Activated naive CD4-positive, alpha-beta T cell treated with anti-CD3 and anti-CD28 coated beads, Interleukin-2, amount 10 ng/mL, durations not matched to agents 7 days and 5 days (primary cell): ENCODE measurements around the gene HACL1.
"Not testable (repeated sequence)": the region's sequence is repeated elsewhere in the genome, so short reads cannot be mapped to it uniquely, and the experiment has no call there.

Source experiments
- CTCF ChIA-PET: fragments of 350-600 bp; sonication (Branson Sonifier 250); formaldehyde crosslinking; loops from one replicate; lab custom pipeline; 2021; ENCODE audit warnings: antibody characterized with exemption; lab: Charles Lee
- DNase-seq: peaks from one replicate; pipeline ENCODE4 v3.0.0-alpha.2; 2020
- H3K27ac Mint-ChIP-seq: one replicate; pipeline ENCODE4 v1.8.0; 2021; ENCODE audit warnings: mild to moderate bottlenecking, moderate library complexity, mixed read lengths
- H3K27me3 Mint-ChIP-seq: one replicate; pipeline ENCODE4 v1.8.0; 2021; ENCODE audit warnings: mild to moderate bottlenecking, mixed read lengths
- H3K36me3 Mint-ChIP-seq: one replicate; pipeline ENCODE4 v1.8.0; 2021; ENCODE audit warnings: mixed read lengths
- H3K4me1 Mint-ChIP-seq: one replicate; pipeline ENCODE4 v1.8.0; 2021; ENCODE audit warnings: mixed read lengths
- H3K4me3 Mint-ChIP-seq: one replicate; pipeline ENCODE4 v1.8.0; 2021; ENCODE audit warnings: mild to moderate bottlenecking, moderate library complexity, mixed read lengths
- H3K9me3 Mint-ChIP-seq: one replicate; pipeline ENCODE4 v1.8.0; 2021; ENCODE audit warnings: mixed read lengths

The HACL1 gene

GRCh38 chr3:15542614-15543013 lies 58.8 kb downstream of the HACL1 start:
- H3K27ac Mint-ChIP-seq = no peak overlapping the region
- H3K36me3 Mint-ChIP-seq = peaks cover 36% of the 10 kb centered on the region
- H3K9me3 Mint-ChIP-seq = peaks cover 12% of the 10 kb centered on the region
- CTCF ChIA-PET = interaction anchor here (1.2 to 1.3 kb wide), 3 partner anchors 10 to 274 kb away, joined by 3 to 4 read pairs (median 4); no protein-coding TSS in a partner anchor
- H3K27me3 Mint-ChIP-seq = no peaks in the 10 kb centered on the region
- peaks cover 39% of the 10 kb centered on the region for H3K4me1 Mint-ChIP-seq
- H3K4me3 Mint-ChIP-seq = no peak overlapping the region
- no peak for DNase-seq

- Mint-ChIP-seq H3K4me1 (peaks cover 52% of the 10 kb centered on the region), H3K27me3 (no peaks in the 10 kb centered on the region), H3K27ac (peak overlapping the region; percentile 69), H3K9me3 (peaks cover 6% of the 10 kb centered on the region), H3K4me3 (no peak overlapping the region), H3K36me3 (peaks cover 30% of the 10 kb centered on the region)
- DNase-seq = no peak
- CTCF ChIA-PET = interaction anchor here (1.2 kb wide), 2 partner anchors 14 to 15 kb away, joined by 3 to 4 read pairs; no protein-coding TSS in a partner anchor
Observed at GRCh38 chr3:15541371-15541770, 60.0 kb downstream of the HACL1 start.

- no peaks in the 10 kb centered on the region for H3K27me3 Mint-ChIP-seq
- DNase-seq = no peak
- no peak overlapping the region for H3K27ac Mint-ChIP-seq
- CTCF ChIA-PET = no interaction called here
- H3K36me3 Mint-ChIP-seq = peaks cover 22% of the 10 kb centered on the region
- peaks cover 71% of the 10 kb centered on the region for H3K4me1 Mint-ChIP-seq
- peaks cover 2% of the 10 kb centered on the region for H3K9me3 Mint-ChIP-seq
- H3K4me3 Mint-ChIP-seq = no peak overlapping the region
Observed at GRCh38 chr3:15539066-15539465, 62.3 kb downstream of the HACL1 start.

- Mint-ChIP-seq H3K27ac (peak overlapping the region; percentile 39), H3K4me1 (peaks cover 71% of the 10 kb centered on the region), H3K4me3 (no peak overlapping the region), H3K27me3 (no peaks in the 10 kb centered on the region), H3K9me3 (peaks cover 2% of the 10 kb centered on the region), H3K36me3 (peaks cover 22% of the 10 kb centered on the region)
- DNase-seq = no peak
- CTCF ChIA-PET = no interaction called here
Observed at GRCh38 chr3:15538345-15538744, 63.0 kb downstream of the HACL1 start.

GRCh38 chr3:15536856-15537255 lies 64.5 kb downstream of the HACL1 start:
- peak overlapping the region; percentile 6 for H3K4me3 Mint-ChIP-seq
- H3K4me1 Mint-ChIP-seq = peaks cover 71% of the 10 kb centered on the region
- no peaks in the 10 kb centered on the region for H3K27me3 Mint-ChIP-seq
- CTCF ChIA-PET = no interaction called here
- peaks cover 23% of the 10 kb centered on the region for H3K36me3 Mint-ChIP-seq
- DNase-seq = peak; percentile 32
- H3K27ac Mint-ChIP-seq = peak overlapping the region; percentile 95
- peaks cover 2% of the 10 kb centered on the region for H3K9me3 Mint-ChIP-seq

- H3K27me3 Mint-ChIP-seq = no peaks in the 10 kb centered on the region
- no peaks in the 10 kb centered on the region for H3K9me3 Mint-ChIP-seq
- peak; percentile 68 for DNase-seq
- H3K36me3 Mint-ChIP-seq = peaks cover 21% of the 10 kb centered on the region
- peaks cover 65% of the 10 kb centered on the region for H3K4me1 Mint-ChIP-seq
- H3K4me3 Mint-ChIP-seq = peak overlapping the region; percentile 11
- H3K27ac Mint-ChIP-seq = peak overlapping the region; percentile 95
- CTCF ChIA-PET = interaction anchor here (0.6 to 1.6 kb wide), 6 partner anchors 9 to 331 kb away, joined by 3 to 6 read pairs (median 3); no protein-coding TSS in a partner anchor
Observed at GRCh38 chr3:15535732-15536131, 65.6 kb downstream of the HACL1 start.

- CTCF ChIA-PET = interaction anchor here (0.8 to 1.2 kb wide), 2 partner anchors 10 to 24 kb away, joined by 3 to 4 read pairs; no protein-coding TSS in a partner anchor
- H3K4me1 Mint-ChIP-seq = peaks cover 64% of the 10 kb centered on the region
- H3K27ac Mint-ChIP-seq, H3K36me3 Mint-ChIP-seq, H3K4me3 Mint-ChIP-seq, DNase-seq, H3K9me3 Mint-ChIP-seq, H3K27me3 Mint-ChIP-seq: not testable (repeated sequence)
Observed at GRCh38 chr3:15532614-15533013, 68.8 kb downstream of the HACL1 start.

- Mint-ChIP-seq H3K27me3 (no peaks in the 10 kb centered on the region), H3K4me1 (peaks cover 51% of the 10 kb centered on the region), H3K9me3 (no peaks in the 10 kb centered on the region), H3K36me3 (peaks cover 5% of the 10 kb centered on the region), H3K4me3 (no peak overlapping the region), H3K27ac (no peak overlapping the region)
- CTCF ChIA-PET = interaction anchor here (0.9 kb wide), 1 partner anchor 10 kb away, joined by 3 read pairs; the partner anchor contains the start of gene COLQ
- DNase-seq = no peak
Observed at GRCh38 chr3:15531346-15531745, 70.0 kb downstream of the HACL1 start.

- DNase-seq = no peak
- H3K27ac Mint-ChIP-seq = peak overlapping the region; percentile 16
- H3K4me3 Mint-ChIP-seq = no peak overlapping the region
- no peaks in the 10 kb centered on the region for H3K9me3 Mint-ChIP-seq
- peaks cover under 1% of the 10 kb centered on the region for H3K27me3 Mint-ChIP-seq
- CTCF ChIA-PET = interaction anchor here (1.0 kb wide), 1 partner anchor 28 kb away, joined by 3 read pairs; no protein-coding TSS in a partner anchor
- peaks cover 6% of the 10 kb centered on the region for H3K36me3 Mint-ChIP-seq
- peaks cover 33% of the 10 kb centered on the region for H3K4me1 Mint-ChIP-seq
Observed at GRCh38 chr3:15528854-15529537, 72.4 kb downstream of the HACL1 start.

GRCh38 chr3:15527031-15527459 lies 74.3 kb downstream of the HACL1 start:
- H3K9me3 Mint-ChIP-seq = no peaks in the 10 kb centered on the region
- CTCF ChIA-PET = interaction anchor here (0.8 to 1.4 kb wide), 7 partner anchors 8 to 259 kb away, joined by 3 to 7 read pairs (median 3); no protein-coding TSS in a partner anchor

GRCh38 chr3:15525790-15526189 lies 75.6 kb downstream of the HACL1 start:
- CTCF ChIA-PET = interaction anchor here (0.7 to 1.3 kb wide), 3 partner anchors 14 to 258 kb away, joined by 4 to 5 read pairs (median 5); no protein-coding TSS in a partner anchor
- Mint-ChIP-seq H3K4me3 (no peak overlapping the region), H3K27me3 (peaks cover 13% of the 10 kb centered on the region), H3K27ac (no peak overlapping the region), H3K36me3 (peaks cover 2% of the 10 kb centered on the region), H3K4me1 (peaks cover 36% of the 10 kb centered on the region), H3K9me3 (no peaks in the 10 kb centered on the region)
- no peak for DNase-seq

More at GRCh38 chr3:15527031-15527459, 74.3 kb downstream of the HACL1 start:
- Mint-ChIP-seq H3K27ac (no peak overlapping the region), H3K4me3 (no peak overlapping the region), H3K27me3 (peaks cover 5% of the 10 kb centered on the region), H3K36me3 (peaks cover 2% of the 10 kb centered on the region), H3K4me1 (peaks cover 29% of the 10 kb centered on the region)
- DNase-seq = no peak

- Mint-ChIP-seq H3K4me3 (no peak overlapping the region), H3K27me3 (peaks cover 20% of the 10 kb centered on the region), H3K36me3 (peaks cover 2% of the 10 kb centered on the region), H3K27ac (no peak overlapping the region), H3K4me1 (peaks cover 20% of the 10 kb centered on the region), H3K9me3 (no peaks in the 10 kb centered on the region)
- CTCF ChIA-PET = interaction anchor here (0.7 to 1.0 kb wide), 2 partner anchors 12 kb away, joined by 3 read pairs; no protein-coding TSS in a partner anchor
- no peak for DNase-seq
Observed at GRCh38 chr3:15523660-15524417, 77.5 kb downstream of the HACL1 start.

GRCh38 chr3:15522016-15522415 lies 79.4 kb downstream of the HACL1 start:
- DNase-seq = no peak
- no peak overlapping the region for H3K4me3 Mint-ChIP-seq
- no peak overlapping the region for H3K27ac Mint-ChIP-seq
- CTCF ChIA-PET = interaction anchor here (0.7 to 1.4 kb wide), 3 partner anchors 35 to 254 kb away, joined by 3 to 5 read pairs (median 4); no protein-coding TSS in a partner anchor
- peaks cover 20% of the 10 kb centered on the region for H3K27me3 Mint-ChIP-seq
- H3K9me3 Mint-ChIP-seq = no peaks in the 10 kb centered on the region
- peaks cover 16% of the 10 kb centered on the region for H3K4me1 Mint-ChIP-seq
- H3K36me3 Mint-ChIP-seq = peaks cover 2% of the 10 kb centered on the region

GRCh38 chr3:15521573-15521965 lies 79.8 kb downstream of the HACL1 start, which contains the start of gene COLQ:
Gene COLQ, minus strand, starts transcription at chr3:15521706. Its CDS starts 81 bp downstream, at chr3:15521625.
- H3K4me3 Mint-ChIP-seq = peak within 1 kb of the TSS; percentile 47
- no peaks in the 10 kb centered on the region for H3K9me3 Mint-ChIP-seq
- peaks cover 20% of the 10 kb centered on the region for H3K27me3 Mint-ChIP-seq
- CTCF ChIA-PET = interaction anchor here (0.7 to 1.4 kb wide), 3 partner anchors 10 to 253 kb away, joined by 3 to 5 read pairs (median 4); no protein-coding TSS in a partner anchor
- no peak within 1 kb of the TSS for H3K27ac Mint-ChIP-seq
- DNase-seq = no peak
- H3K4me1 Mint-ChIP-seq = peaks cover 16% of the 10 kb centered on the region
- H3K36me3 Mint-ChIP-seq = peaks cover 2% of the 10 kb centered on the region
